Heart right ventricle (tissue), 16 donors: ENCODE results near the gene SCN4A. TPM values are rescaled to one million over a fixed set of nuclear protein-coding genes. Genes with fewer than 3 reads are reported as not detected.

Experiments used
- ATAC-seq, 8 donors: fragments of 200-7000 bp; cut with Tn5 transposase; one replicate each; pipeline ENCODE4 v1.9.1; 2020; ENCODE audit warnings: mild to moderate bottlenecking in 8 of 8, moderate library complexity in 8 of 8, moderate number of reproducible peaks in 1 of 8
- DNase-seq, 2 donors: peaks; one replicate each; pipeline ENCODE4 v3.0.0-alpha.2; 2020
- H3K27ac ChIP-seq, 10 donors: fragments of 200-600 bp; sonication (generic) in 2 of 10; one replicate each; pipeline versions ENCODE4 v1.5.0 to v1.8.0; 2020 to 2022; ENCODE audit warnings: mild to moderate bottlenecking in 3 of 10
- H3K27me3 ChIP-seq, 7 donors: fragments of 200-600 bp; one replicate each; pipeline ENCODE4 v1.8.0; 2021 to 2022; ENCODE audit warnings: mild to moderate bottlenecking in 2 of 7
- H3K36me3 ChIP-seq, 9 donors: fragments of 200-600 bp; sonication (generic) in 1 of 9; one replicate each; pipeline versions ENCODE4 v1.5.0 to v1.8.0; 2020 to 2022; ENCODE audit warnings: mild to moderate bottlenecking in 2 of 9
- H3K4me1 ChIP-seq, 9 donors: fragments of 200-600 bp; sonication (generic) in 1 of 9; one replicate each; pipeline versions ENCODE4 v1.5.0 to v1.8.0; 2020 to 2022; ENCODE audit warnings: mild to moderate bottlenecking in 4 of 9
- H3K4me3 ChIP-seq, 10 donors: fragments of 200-600 bp; sonication (generic) in 2 of 10; one replicate each; pipeline versions ENCODE4 v1.5.0 to v1.8.0; 2020 to 2022; ENCODE audit warnings: mild to moderate bottlenecking in 7 of 10, moderate library complexity in 2 of 10
- H3K9me3 ChIP-seq, 11 donors: fragments of 200-600 bp in 10 of 11; sonication (generic) in 2 of 11; one replicate each; pipeline versions ENCODE4 v1.5.0 to v1.8.0; 2013 to 2022; ENCODE audit warnings: mild to moderate bottlenecking in 2 of 11, control low read depth in 1 of 11, moderate library complexity in 1 of 11
- WGBS, 2 donors: extraction: QIAGEN DNeasy Blood & Tissue Kit; methylation state at CpG; one replicate each; pipeline ENCODE4 v1.1.7; 2013; ENCODE audit warnings: inconsistent platforms in 1 of 2; 5-methylcytosine and 5-hydroxymethylcytosine counted together
- intact Hi-C, 10 donors: fragments of 100-400 bp; cut with DNase I; formaldehyde crosslinking; loops; one replicate each; pipeline versions ENCODE4 v1.11.1 to v1.14.2; 2022
- polyA plus RNA-seq, 2 donors: library from polyadenylated mRNA; stranded (reverse); fragments of 200-250 nt; gene quantifications; one replicate each; pipeline ENCODE4 v1.2.3, GENCODE V29; 2013
- total RNA-seq, 10 donors: library from RNA; stranded (reverse); fragmentation: NEBNext Ultra II Directional in 3 of 10; extraction: Animal tissue kit (Norgen Biotek cat#: 25700) in 3 of 10; gene quantifications; one replicate each; pipeline versions ENCODE4 v1.2.1 to v1.2.4, GENCODE V29; 2021 to 2023
- TF ChIP-seq, protein P1 (sequence below), 9 donors: fragments of 200-600 bp; sonication (generic) in 2 of 9; IDR thresholded peaks; one replicate each; pipeline versions ENCODE4 v1.5.0 to v1.8.0; 2021 to 2022; ENCODE audit warnings: antibody characterized with exemption in 9 of 9, mild to moderate bottlenecking in 5 of 9, moderate library complexity in 1 of 9
- donor health status: Arrhythmogenic right ventricular cardiomyopathy.
- donor health status: ischemic (EF 13 %, LVEDD 7.1; RV severe dilation, severe dysfunction).
- donor health status: healthy with polysubstance abuse.
- donor health status: DM: no; HTN: yes; CAD: no.
- donor health status: DM: no; HTN: no; CAD: no.
- donor health status: ischemic (EF 25% LVEDD 6.9; RV normal size, moderate dysfunction).
- donor health status: ischemic (EF 25% LVEDD 5.7; RV mildly dilated, moderate dysfunction).
- donor health status: healthy.
- donor health status: DM: yes; HTN: yes; CAD: no.
- donor health status: Ischemic cardiomyopathy.
- donor health status: ischemic (EF 35%, LVEDD 5.7; RV mildly dilated, moderate dysfunction).
- donor health status: nonischemic (EF 11% LVEDD 7.7; RV severe dilation, severe dysfunction).
- donor health status: DM: yes; HTN: yes; CAD: no.
- donor health status: PGD.
- donor health status: ischemic (EF 29% LVEDD 5.4; RV normal size, mild dysfunction).
- donor health status: nonischemic (EF 23%, LVEDD 6.1; RV moderate dilation, normal function).

The SCN4A gene
- total and polyA plus RNA-seq, 12 donors, result 0.19 to 2.9 (median 0.53) TPM

DNA sequence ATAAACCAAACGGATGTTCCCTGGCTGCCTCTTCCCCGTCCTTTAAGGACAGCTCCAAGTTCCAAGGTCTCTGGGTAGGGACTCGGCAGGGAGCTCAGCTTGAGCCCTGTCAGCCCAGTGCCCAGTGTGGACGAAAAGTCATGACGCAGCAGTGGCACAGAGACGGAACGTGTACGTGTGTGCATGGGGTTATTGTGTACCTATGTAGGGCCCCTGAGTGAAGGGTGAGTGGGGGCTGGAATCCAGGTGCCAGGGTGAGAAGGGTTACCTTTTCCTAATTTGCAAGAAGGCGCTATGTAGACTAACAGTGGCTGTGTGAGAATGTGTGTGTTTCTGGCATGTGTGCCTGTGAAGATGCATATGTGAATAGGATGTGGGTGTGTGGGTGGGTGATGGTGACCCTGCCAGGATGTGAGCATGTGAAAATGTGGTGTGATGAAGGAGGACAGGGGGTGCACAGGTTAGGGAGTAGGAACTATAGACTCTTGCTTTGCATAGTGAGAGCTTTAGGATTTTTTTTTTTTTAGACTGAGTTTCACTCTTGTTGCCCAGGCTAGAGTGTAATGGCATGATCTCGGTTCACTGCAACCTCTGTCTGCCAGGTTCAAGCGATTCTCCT, 6.0 kb downstream of the SCN4A start:
- TF ChIP-seq, protein P1, sequence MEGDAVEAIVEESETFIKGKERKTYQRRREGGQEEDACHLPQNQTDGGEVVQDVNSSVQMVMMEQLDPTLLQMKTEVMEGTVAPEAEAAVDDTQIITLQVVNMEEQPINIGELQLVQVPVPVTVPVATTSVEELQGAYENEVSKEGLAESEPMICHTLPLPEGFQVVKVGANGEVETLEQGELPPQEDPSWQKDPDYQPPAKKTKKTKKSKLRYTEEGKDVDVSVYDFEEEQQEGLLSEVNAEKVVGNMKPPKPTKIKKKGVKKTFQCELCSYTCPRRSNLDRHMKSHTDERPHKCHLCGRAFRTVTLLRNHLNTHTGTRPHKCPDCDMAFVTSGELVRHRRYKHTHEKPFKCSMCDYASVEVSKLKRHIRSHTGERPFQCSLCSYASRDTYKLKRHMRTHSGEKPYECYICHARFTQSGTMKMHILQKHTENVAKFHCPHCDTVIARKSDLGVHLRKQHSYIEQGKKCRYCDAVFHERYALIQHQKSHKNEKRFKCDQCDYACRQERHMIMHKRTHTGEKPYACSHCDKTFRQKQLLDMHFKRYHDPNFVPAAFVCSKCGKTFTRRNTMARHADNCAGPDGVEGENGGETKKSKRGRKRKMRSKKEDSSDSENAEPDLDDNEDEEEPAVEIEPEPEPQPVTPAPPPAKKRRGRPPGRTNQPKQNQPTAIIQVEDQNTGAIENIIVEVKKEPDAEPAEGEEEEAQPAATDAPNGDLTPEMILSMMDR (IDR thresholded peaks at IDR 0.05), result no peak
- intact Hi-C loops, result no loop called here
- DNase-seq (no peak), ATAC-seq (no peak)
- Histone ChIP-seq H3K27me3 (no peaks in the 10 kb centered on the region), H3K4me1 (peaks cover 7 to 40% (median 27%) of the 10 kb centered on the region in 9 donors), H3K4me3 (no peak overlapping the region), H3K27ac (no peak overlapping the region), H3K9me3 (no peaks in the 10 kb centered on the region), H3K36me3 (no peaks in the 10 kb centered on the region)
- WGBS, 2 donors, result 84 to 88% methylated on average over 11 of the region's 11 CpGs

DNA sequence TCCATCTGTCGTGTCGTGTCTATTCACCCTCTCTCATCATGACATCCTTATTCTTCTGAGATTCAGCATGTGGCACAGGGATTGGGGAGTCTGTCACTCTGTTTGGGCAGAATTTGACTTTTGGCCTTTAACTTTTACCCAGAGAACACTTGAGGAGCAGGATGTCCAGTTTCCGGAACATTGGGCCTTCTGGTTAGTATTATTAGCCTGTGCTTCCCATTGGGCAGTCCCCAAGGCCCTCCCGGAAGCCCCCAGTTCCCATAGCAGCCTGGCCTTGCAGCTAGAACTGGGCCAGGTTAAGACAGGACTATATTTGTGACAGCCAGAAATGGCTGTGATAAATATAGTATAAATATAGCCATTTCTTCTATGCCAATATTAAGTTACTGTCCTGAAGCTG, 9.6 kb downstream of the SCN4A start:
- intact Hi-C loops, result no loop called here
- Histone ChIP-seq H3K9me3 (no peaks in the 10 kb centered on the region), H3K4me3 (no peak overlapping the region), H3K4me1 (peaks cover 7 to 51% (median 37%) of the 10 kb centered on the region in 9 donors), H3K27me3 (no peaks in the 10 kb centered on the region), H3K36me3 (no peaks in the 10 kb centered on the region), H3K27ac (peak overlapping the region; percentile 71 to 90 (median 84))
- TF ChIP-seq, protein P1 (IDR thresholded peaks at IDR 0.05), result no peak
- DNase-seq (peak; percentile 56 to 75), ATAC-seq (peak; percentile 45 to 87 (median 80))
- WGBS, 2 donors, result 54 to 56% methylated on average over 4 of the region's 4 CpGs

DNA sequence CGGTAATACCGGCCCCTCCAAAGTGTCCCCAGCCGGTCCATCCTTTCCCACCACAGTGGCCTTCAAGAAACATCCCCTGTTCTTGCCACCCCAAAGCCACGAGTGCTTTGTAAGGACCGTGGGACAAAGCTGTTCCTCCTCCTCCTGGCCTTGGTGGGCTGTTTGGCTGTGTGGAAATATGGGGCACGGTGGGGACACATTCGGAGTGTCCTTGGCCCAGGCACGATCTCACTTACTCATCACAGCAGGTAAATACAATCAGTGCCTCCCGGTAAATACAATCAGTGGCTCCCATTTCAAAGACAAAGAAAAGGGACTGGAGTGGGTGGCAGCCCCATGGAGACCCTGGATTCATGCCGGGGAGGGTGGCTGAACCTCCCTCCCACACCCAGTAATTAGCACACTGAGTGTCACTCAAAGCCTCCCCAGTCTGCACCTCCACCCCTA, 10.4 kb downstream of the SCN4A start:
- ATAC-seq, result no peak
- no peak overlapping the region for H3K4me3 ChIP-seq
- 53 to 69% methylated on average over 10 of the region's 10 CpGs for WGBS, 2 donors
- H3K36me3 ChIP-seq, result no peaks in the 10 kb centered on the region
- H3K27ac ChIP-seq, result peak overlapping the region; percentile 54 to 90 (median 82)
- no peaks in the 10 kb centered on the region for H3K9me3 ChIP-seq
- intact Hi-C loops, result no loop called here
- TF ChIP-seq, protein P1 (IDR thresholded peaks at IDR 0.05), result no peak
- DNase-seq, result no peak
- H3K27me3 ChIP-seq, result no peaks in the 10 kb centered on the region
- H3K4me1 ChIP-seq, result peaks cover 7 to 51% (median 37%) of the 10 kb centered on the region in 9 donors

DNA sequence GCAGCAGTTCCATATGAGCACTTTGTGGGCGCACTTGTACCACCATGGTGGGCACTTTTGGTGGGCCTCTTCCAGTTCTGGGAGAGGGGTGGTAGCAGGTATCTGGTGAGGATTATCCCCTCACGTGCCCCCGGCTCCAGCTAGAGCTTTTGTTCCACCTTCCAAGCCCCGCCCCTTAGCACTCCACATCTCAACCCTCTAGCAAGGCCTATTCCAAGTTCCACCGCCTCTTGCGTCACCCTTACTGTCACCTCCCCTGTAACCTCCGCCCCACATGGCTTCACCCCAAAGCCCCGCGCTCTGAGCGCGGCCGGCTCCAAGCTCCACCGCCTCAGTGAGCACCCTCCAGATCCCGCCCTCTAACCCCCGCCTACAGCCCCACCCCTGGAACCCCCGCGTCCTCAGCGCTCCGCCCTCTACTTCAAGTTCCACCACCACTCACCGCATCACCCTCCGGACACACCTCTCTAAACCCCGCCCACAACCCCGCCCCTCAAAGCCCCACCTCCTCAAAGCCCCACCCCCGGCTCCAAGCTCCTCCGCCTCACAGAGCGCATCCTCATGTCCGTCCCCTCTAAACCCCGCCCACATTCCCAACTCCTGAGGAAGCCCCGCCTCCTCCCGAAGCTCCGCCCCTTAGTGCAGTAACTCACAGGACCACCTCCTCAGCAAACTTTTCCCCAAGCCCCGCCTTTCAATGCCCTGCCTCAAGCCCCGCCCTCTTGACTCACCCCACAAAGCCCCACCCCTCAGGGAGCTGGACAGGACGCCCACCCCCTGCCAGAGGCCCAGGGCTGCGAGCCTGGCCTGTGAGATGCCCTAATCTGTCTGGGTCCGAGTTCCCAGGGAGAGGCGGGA, 11.1 kb downstream of the SCN4A start:
- ATAC-seq, result peak; percentile 49 to 86 (median 66)
- H3K4me1 ChIP-seq, result peaks cover 7 to 51% (median 37%) of the 10 kb centered on the region in 9 donors
- DNase-seq, result peak; percentile 70 to 74
- peak overlapping the region; percentile 54 to 90 (median 82) for H3K27ac ChIP-seq
- H3K36me3 ChIP-seq, result no peaks in the 10 kb centered on the region
- no peaks in the 10 kb centered on the region for H3K27me3 ChIP-seq
- H3K9me3 ChIP-seq, result no peaks in the 10 kb centered on the region
- intact Hi-C loops, result no loop called here
- TF ChIP-seq, protein P1 (IDR thresholded peaks at IDR 0.05), result no peak
- 17 to 29% methylated on average over 37 of the region's 37 CpGs for WGBS, 2 donors
- H3K4me3 ChIP-seq, result peak overlapping the region in 5 of 10 donors; percentile 10 to 26 (median 13)
